SK-N-MC (cell line): ENCODE measurements around the gene AMZ1.

ENCODE experiments used
- EZH2 ChIP-seq: fragments of 200-600 bp; sonication (generic); IDR thresholded peaks from one replicate; pipeline ENCODE4 v1.6.1; 2017; ENCODE audit warnings: antibody characterized with exemption
- POLR2AphosphoS5 ChIP-seq: IDR thresholded peaks from 2 replicates; pipeline ENCODE4 v1.6.1; 2012; ENCODE audit warnings: mild to moderate bottlenecking, low read depth, low read length, borderline replicate concordance

DNA sequence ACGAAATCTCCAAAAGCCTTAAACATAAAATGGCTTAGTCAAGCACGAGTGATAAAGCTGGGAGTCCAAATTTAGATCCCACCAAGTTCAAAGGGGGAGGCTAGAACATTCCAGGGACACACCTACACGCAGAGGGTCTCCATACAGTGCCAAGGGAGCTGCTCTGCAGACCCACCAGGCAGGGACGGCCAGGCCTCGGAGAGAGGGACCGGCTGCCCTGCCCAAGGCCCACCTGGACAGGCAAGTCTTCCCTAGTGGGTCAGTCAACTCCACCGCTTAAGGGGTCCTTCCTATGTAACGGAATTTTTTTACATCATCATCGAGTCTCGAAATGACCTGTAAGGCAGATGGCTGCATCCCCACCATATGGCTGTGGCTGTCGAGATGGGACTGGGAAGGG lies 28.5 kb downstream of the AMZ1 start:
- TF ChIP-seq POLR2AphosphoS5 (no peak), EZH2 (no peak)
